HG02588 (cell line): ENCODE results near the gene GOLGA6L10.
"Not testable (repeated sequence)": the region's sequence is repeated elsewhere in the genome, so short reads cannot be mapped to it uniquely, and the experiment has no call there.

Experiments used
- ATAC-seq: cut with Tn5 transposase; IDR thresholded peaks from one replicate; pipeline ENCODE4 v1.9.1; 2021; ENCODE audit warnings: mild to moderate bottlenecking, moderate library complexity; ENCODE audit not compliant: unreplicated experiment

GOLGA6L10 gene, protein sequence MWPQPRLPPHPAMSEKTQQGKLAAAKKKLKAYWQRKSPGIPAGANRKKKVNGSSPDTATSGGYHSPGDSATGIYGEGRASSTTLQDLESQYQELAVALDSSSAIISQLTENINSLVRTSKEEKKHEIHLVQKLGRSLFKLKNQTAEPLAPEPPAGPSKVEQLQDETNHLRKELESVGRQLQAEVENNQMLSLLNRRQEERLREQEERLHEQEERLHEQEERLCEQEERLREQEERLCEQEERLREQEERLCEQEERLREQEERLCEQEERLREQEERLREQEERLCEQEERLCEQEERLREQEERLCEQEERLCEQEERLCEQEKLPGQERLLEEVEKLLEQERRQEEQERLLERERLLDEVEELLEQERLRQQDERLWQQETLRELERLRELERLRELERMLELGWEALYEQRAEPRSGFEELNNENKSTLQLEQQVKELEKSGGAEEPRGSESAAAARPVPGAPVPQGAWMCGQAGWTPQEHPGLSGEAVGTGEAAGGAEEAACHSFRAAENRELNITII

DNA sequence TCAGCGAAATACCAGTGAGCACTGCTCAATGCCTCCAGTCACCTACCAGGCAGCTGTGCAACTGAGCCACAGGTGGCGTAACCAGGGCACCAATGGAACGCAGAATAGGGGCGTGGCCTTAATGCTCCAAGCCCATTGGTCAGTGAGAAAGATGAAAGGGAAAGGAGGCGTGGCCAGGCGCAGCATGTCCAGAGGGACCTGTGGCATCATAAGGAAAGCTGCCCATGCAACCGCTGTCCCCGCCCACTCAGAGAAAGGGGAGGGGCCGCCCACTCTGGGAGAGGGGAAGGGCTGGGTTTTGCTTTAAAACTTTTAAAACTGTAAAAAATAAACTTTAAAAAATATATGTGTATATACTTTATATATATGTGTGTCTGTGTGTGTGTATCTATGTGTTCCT is at the start of gene GOLGA6L10:
GOLGA6L10 (minus strand) TSS at position 101 of the 400 bp plus-strand sequence; CDS start at position 1, 100 bp downstream.
- not testable (repeated sequence) for ATAC-seq

DNA sequence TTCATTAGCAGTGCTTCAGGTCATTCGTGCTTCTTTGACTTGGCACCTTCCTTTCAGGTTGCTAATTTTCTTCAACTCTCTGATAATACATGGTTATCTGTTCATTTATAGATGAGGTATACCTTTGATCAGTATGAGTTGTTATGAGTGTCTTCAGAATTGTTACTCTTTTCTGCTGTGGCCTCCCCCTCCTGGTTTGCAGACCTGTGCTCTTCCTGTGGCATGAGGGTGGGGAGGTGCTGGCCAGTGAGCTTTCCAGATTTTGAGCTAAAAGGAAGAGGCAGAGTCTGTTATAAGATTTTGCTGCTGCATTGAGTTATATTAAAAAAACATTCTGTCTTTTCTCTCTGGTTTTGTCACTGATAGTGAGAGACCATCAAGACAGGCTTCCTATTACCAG is 49.5 kb upstream of the GOLGA6L10 start:
- ATAC-seq, result no peak

DNA sequence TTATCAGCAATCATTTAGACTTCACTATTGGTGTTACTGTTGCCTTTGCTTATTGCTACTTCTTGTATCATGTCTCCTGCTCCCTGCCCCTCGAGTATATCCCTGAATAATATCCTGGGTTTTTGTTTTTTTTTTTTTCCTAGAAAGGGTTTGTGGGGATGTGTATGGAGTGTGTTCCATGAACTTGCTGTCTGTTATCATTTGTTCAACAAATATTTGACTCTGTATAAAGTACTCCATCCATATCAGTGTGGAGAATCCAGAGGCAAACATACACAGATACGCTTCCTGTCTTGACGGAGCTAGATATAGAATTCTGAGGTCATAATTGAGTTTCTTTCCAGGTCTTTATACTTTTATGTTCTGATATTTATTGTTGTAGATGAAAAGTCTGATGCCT is 48.5 kb upstream of the GOLGA6L10 start:
- no peak for ATAC-seq

DNA sequence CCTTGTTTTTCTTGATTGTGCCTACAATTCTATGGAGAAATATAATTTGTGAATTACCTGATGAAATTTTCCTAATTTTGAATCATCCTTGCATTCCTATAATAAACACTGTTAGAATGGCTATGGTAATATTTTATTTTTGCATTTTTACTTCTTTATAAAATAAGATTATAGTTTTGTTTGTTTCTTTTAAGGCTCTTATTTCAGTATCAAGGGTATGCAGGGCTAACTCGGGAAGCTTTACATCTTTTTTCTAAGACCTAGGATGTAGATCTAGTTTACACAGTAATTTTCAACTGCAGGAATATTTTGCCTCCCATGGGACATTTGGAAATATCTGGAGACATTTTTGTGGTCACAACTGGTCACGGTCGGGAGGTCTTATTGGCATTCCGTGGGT is 46.5 kb upstream of the GOLGA6L10 start:
- not testable (repeated sequence) for ATAC-seq

DNA sequence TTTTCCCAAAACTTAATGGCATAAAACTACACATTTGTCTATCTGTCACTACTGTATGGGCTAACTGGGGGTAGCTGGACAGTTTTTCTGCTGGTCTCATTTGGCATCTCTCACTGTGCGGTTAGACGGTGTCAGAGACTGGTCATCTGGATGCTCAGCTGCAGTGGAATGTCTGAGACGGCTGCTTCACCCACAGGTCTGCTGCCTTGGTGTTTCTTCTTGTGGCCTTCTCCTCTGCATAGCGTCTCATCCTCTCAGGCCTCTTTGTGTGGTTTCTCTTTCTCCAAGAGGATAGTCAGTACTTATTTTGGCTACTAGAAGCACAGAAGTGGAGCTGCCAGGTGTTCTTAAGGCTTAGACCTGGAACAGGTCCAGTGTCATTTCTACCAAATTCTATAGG is 44.4 kb upstream of the GOLGA6L10 start:
- no peak for ATAC-seq

DNA sequence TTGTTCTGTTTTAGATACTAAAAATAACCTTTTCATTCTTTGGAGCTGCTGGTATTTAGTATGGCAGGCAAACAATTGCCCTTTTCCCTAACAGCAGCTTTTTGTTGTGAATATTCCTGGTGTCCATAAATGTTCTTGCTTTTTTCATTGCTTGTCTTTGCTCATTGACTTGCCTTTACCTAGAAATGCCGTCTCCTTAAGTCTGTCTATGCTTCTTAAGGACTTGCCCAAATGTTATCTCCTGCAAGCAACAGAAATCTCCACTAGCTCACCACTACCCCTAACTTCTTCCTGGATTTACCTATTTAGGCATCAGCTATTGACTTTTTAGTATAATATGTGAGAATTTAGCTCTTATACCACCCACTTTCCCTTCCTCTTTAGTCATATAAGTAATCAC is 42.8 kb upstream of the GOLGA6L10 start:
- not testable (repeated sequence) for ATAC-seq

DNA sequence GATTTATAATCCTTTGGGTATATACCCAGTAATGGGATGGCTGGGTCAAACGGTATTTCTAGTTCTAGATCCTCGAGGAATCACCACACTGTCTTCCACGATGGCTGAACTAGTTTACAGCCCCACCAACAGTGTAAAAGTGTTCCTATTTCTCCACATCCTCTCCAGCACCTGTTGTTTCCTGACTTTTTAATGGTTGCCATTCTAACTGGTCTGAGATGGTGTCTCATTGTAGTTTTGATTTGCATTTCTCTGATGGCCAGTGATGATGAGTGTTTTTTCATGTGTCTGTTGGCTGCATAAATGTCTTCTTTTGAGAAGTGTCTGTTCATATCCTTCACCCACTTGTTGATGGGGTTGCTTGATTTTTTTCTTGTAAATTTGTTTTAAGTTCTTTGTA is 40.9 kb upstream of the GOLGA6L10 start:
- ATAC-seq, result not testable (repeated sequence)

DNA sequence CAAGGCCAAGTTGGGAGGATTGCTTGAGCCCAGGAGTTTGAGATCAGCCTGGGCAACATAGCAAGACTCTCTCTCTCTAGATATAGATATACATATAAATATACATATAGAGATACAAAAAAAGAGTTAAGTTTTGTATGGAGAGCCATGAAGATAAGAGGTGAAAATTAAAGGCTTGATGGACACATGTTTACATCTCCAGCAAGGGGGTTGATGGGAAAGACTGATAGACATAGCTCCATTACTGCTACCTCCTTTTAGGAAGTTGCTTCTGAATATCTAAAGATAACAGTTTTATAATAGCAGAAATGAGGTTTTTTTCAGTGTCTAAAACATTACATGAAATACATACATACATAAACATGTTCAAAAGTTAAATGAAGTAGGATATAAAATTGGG is 37.9 kb upstream of the GOLGA6L10 start:
- ATAC-seq, result not testable (repeated sequence)

DNA sequence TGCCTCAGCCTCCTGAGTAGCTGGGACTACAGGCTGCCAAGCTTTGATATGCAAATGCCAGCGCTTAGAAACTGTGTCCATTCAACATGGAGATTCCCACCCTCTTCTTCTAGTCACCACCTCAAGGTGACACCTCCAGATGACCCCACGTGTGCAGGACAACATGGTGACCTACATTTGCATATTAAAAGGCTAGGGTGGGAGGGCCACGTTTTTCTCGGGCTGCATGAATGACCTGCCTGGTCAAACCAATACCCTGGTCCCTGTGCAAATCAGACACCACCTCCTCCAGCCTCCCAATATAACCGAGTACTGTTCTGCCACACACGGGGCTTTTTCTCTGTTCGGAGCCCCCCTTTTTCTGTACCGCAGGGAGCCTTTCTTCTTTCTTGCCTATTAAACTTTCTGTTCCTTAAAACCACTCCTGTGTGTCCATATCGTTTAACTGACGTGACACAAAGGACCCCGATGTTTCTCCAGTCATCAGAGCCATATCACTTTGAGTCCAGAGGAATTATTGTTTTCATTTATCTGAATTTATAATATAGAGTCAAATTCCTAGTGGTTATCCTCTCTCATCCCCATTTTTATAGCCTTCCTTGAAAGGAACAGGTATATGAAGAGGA is 32.2 kb upstream of the GOLGA6L10 start:
- ATAC-seq, result not testable (repeated sequence)

DNA sequence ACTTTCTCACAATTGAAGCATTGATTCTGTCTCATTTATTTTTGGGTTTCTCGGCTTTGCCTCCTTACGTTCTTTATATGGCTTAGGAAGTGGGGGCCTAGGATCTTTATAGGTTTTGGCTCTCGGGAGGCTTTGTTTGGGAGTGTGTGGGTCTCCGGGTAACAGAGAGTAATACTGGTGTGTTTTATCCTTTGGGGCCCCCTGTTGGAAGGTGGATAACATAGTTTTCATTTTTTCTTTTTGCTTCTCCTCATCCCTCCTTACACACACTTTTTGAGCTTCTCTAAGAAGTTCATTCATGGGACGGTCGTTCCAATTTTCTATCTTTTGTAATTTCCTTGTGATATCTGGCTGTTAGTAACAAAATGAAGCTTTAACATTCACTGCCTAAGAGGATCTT is 30.3 kb upstream of the GOLGA6L10 start:
- ATAC-seq, result not testable (repeated sequence)

DNA sequence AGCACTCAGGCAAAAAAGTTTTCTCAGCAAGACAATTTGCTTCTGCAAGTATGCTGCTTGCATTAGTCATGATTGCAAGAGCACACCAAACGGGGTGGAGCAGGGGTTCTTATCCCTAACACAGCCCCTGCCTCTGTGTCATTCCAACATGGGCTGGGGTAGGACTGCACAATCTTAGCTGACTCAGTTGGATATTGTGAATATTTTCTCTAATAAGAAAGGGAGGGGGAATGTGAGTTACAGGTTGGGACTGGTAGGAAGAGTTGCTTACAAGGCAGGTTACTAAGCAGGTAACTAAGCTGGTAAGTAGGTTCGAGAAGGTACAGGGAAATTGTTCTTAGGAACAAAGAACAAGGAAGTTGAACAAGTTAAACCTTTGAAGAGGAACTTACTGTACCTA is 24.4 kb upstream of the GOLGA6L10 start:
- not testable (repeated sequence) for ATAC-seq

DNA sequence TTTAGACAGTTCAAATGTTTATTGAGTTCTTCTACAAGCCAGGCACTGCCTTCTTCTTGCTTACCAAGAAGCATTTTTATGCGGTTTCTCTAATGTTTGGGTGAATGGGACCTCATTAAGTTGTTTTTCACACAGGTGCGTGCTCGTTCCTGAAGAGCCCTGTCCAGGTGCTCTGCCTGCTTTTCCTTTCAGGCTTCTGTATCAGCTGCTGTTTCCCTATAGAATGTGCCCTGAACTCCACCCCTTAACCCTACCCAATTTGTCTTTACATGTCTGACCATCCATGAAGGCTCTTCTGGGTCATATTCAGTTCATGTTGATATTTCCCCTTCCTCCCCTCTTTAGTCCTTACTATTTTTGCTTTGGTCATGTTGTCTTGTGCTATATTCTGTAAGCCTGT is 22.4 kb upstream of the GOLGA6L10 start:
- no peak for ATAC-seq

DNA sequence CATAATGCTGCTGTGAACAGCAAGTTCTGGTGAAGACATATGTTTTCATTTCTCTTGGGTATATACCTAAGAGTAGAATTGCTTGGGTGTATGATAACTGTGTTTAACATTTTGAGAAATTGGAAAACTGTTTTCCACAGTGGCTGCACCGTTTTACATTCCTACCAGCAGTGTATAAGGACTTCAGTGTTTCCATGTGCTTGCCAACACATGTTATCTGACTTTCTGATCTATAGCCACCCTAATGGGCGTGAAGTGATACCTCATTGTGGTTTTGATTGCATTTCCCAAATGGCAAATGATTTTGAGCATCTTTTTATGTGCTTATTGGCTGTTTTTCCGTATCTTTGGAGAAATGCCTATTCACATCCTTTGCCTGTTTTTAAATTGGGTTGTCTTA is 18.5 kb upstream of the GOLGA6L10 start:
- ATAC-seq, result not testable (repeated sequence)

DNA sequence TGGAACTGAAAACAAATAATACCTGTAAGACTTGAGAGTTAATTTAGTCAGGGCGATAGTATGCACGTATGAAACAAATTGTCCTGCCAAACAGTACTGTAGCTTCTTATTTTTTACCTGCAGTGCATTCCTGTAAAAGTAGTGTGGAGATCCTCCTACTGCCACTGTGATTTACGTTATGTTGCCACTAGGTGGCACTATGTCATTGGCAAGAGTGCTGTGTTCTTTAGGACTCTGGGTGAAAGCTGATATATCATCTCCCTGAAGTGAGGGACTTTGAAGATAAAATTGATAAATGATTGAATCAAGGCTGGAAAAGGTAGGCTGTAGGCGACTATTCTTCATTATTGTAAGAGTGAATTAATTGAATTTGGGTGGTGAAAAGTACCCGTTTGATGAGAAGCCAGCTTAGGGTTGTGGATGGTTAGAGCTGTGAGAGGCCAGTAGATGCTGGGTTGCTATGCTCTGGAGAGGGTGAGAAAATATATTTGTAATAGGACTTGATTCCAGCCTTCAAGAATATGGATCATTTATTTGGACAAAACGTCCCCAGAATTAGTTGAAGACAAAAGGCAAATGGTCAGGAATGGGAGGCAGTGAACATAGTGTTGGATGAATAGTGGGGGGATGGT is 16.5 kb upstream of the GOLGA6L10 start:
- ATAC-seq, result peak; percentile 65

DNA sequence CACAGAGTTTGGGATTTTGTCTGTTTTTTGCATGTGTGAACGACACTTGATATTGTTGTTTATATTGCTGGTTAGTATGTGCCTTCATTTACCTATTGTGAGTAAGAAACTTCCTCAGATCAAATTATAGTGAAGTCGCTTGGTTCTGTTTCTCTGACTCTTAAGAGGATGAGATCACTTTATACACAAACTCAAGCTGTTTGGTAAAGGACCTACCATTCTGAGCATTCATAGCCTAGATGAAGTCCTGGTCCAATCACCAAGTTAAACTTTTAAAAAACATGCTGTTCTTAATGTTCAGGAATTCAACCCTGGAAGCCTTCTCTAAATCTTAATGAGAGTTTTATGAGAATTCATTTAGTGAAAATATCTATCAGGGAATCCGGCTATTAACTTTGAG is 15.3 kb upstream of the GOLGA6L10 start:
- ATAC-seq, result not testable (repeated sequence)

DNA sequence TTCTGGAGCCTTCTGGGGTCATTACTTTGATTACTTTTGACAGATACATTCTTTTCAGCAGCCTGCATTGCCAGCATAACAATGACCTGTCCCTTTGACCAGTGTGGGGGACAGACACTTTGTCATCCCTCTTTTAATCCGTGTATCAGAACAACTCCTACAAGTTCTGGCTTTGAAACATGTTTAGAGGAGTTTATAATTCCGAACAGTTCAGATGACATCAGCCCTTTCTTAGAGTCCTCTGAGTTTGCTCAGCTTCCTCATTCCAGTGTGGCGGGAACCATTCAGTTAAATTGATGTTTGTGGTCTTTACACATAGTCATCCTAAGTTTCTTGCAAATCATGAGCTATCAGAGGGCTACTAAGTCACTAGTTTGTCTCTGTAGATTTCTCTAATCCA is 13.5 kb upstream of the GOLGA6L10 start:
- ATAC-seq, result not testable (repeated sequence)

DNA sequence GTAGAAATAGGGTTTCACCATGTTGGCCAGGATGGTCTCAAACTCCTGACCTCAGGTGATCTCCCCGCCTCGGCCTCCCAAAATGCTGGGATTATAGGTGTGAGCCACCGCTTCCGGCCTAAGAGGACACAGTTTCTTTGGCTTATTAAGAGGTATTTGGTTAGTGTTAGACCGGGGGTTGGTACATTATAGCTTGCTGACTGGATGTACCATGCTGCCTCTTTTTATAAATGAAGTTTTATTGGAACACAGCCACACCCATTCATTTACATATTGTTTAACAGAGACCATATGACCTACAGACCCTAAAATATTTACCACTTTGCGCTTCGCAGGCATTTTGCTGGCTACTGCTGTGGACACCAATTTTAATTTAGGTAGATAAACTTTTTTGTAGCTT is 11.3 kb upstream of the GOLGA6L10 start:
- ATAC-seq, result not testable (repeated sequence)

DNA sequence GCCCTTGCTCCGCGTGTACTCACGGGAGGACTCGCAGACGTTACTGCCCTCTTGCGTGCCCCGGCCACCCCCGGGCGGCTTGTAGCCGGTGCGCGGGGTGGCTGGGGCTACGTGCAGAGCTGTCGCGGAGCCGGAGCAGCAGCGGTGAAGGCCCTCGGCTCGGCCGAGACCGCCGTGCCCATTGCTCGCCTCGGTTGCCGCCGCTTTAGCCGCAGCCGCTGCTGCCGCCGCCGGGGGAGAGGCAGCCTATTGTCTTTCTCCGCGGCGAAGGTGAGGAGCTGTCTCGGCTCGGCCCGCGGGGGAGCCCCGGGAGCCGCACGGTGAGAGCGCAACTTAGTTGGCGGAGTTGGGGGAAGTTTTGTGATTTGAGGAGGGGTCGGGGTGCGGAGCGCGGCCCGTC is 5.8 kb upstream of the GOLGA6L10 start:
- not testable (repeated sequence) for ATAC-seq

DNA sequence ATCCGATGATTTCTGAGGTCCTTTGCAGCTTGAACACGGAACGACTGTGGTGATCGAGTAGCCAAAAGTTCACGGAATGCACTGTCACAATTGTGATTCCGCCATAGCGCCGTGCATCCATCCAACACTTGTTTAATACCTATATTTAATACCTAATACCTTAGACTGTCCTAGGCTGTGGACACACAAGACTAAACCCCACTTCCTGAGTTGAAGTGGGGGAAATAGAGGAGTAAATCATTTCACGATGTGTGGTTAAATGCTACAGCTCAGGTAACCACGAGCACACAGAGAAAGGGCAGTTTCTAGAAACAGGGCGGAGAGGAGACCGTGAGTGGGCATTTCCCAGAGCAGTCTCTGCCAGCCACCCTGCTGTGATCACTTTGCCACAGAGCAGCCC is 5.3 kb upstream of the GOLGA6L10 start:
- ATAC-seq, result not testable (repeated sequence)

DNA sequence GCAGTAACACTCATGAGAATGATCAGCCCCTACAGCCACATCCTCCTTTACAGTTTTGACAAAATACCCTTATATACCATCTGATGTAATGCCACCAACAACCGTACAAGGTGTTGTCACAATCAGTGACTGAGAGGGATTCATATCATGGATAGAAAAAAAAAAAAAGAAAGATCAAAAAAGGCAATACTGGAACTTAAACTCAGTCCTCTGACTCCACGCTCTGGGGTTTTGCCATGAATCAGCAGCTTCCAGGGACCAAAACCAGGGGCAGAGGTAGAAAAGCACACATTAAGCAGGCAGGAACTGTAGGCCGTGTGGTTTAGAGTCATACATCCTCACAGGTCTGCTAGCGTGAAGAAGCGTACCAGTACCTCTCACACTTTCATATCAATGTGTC is 1.6 kb downstream of the GOLGA6L10 start:
- not testable (repeated sequence) for ATAC-seq

DNA sequence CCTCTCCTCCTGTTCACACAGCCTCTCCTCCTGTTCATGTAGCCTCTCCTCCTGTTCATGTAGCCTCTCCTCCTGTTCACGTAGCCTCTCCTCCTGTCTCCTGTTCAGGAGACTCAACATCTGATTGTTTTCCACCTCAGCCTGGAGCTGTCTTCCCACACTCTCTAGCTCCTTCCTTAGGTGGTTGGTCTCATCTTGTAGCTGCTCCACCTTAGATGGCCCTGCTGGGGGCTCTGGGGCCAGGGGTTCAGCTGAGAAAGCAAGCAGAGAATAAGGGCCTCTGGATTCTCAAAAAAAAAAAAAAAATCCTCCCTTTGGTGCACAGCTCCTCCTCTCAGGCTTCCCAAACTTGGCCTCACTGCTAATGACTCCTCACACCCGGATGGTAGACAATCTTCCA is 4.1 kb downstream of the GOLGA6L10 start:
- not testable (repeated sequence) for ATAC-seq

DNA sequence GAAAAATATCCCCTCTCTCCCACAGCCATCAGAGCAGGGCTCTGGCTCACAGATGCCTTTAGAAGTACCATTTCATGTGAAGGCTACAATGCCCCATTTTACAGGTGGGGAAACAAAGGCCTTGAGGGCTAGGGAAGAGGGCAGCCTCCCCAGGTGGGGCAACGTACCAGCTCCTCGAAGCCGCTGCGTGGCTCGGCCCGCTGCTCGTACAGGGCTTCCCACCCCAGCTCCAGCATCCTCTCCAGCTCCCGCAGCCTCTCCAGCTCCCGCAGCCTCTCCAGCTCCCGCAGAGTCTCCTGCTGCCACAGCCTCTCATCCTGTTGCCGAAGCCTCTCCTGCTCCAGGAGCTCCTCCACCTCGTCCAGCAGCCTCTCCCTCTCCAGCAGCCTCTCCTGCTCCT is 4.9 kb downstream of the GOLGA6L10 start:
- ATAC-seq, result not testable (repeated sequence)
